GM12878 (cell line): ENCODE results near the gene RSPH1. TPM values are rescaled to one million over a fixed set of nuclear protein-coding genes. Genes with fewer than 3 reads are reported as not detected.
A peak's percentile ranks its signal among the peaks of the same experiment; 100 is the strongest.

Experiments
- ATAC-seq: fragments of 200-7000 bp; cut with Tn5 transposase; 3 replicates; pipeline ENCODE4 v1.9.1; 2020; ENCODE audit warnings: mild to moderate bottlenecking, moderate library complexity
- BruUV-seq: library from RNA; stranded (reverse); fragments of 400-500 nt; replicated peaks from 2 replicates; lab custom pipeline; 2021; lab: Mats Ljungman, UMichigan
- CTCF ChIA-PET: fragments of 300-600 bp; sonication (Branson Sonifier 250); formaldehyde crosslinking; extraction: SDS; loops from one replicate; lab custom pipeline; 2021; ENCODE audit warnings: inconsistent platforms; lab: Yijun Ruan, JAX
- POLR2A ChIA-PET: fragments of 350-600 bp; formaldehyde crosslinking; extraction: SDS; loops from one replicate; lab custom pipeline; 2021; ENCODE audit warnings: inconsistent platforms; lab: Charles Lee
- RAD21 ChIA-PET: fragments of 300-600 bp; sonication (Branson Sonifier 250); formaldehyde crosslinking; loops from one replicate; lab custom pipeline; 2023; ENCODE audit warnings: antibody characterized with exemption; ENCODE audit not compliant: unreplicated experiment; lab: Charles Lee
- SMC1A ChIA-PET: fragments of 300-600 bp; sonication (Branson Sonifier 250); formaldehyde crosslinking; loops from one replicate; lab custom pipeline; 2023; ENCODE audit not compliant: unreplicated experiment, uncharacterized antibody; lab: Charles Lee
- DNase-seq: peaks from one replicate; pipeline ENCODE4 v3.0.0-alpha.2; 2011; ENCODE audit warnings: low read depth, low spot score
- FAIRE-seq: peaks from 3 replicates; lab custom pipeline; 2011; peaks lifted over from hg19 to GRCh38; lab: Jason Lieb, UNC
- H2AFZ ChIP-seq: 2 replicates; pipeline ENCODE4 v1.6.0; 2011; ENCODE audit warnings: low read depth, low read length, control low read depth; ENCODE audit not compliant: control insufficient read depth
- H3K27ac ChIP-seq: 2 replicates; pipeline ENCODE4 v1.5.1; 2011; ENCODE audit warnings: control low read depth; ENCODE audit not compliant: control insufficient read depth, insufficient read depth
- H3K27me3 ChIP-seq, 2 experiments: replicated peaks in 1 of 2; 2 replicates each; pipeline versions ENCODE4 v1.6.0 to v1.6.1; 2011; ENCODE audit warnings: low read length in 1 of 2; ENCODE audit not compliant: control insufficient read depth in 2 of 2, insufficient read depth in 2 of 2
- H3K36me3 ChIP-seq, 2 experiments: 2 replicates each; pipeline ENCODE4 v1.5.1; 2011; ENCODE audit warnings: low read length in 1 of 2; ENCODE audit not compliant: control insufficient read depth in 2 of 2, insufficient read depth in 2 of 2
- H3K4me1 ChIP-seq: 2 replicates; pipeline ENCODE4 v1.6.1; 2011; ENCODE audit warnings: mild to moderate bottlenecking, low read length, moderate library complexity, mixed read lengths; ENCODE audit not compliant: control insufficient read depth, insufficient read depth
- H3K4me2 ChIP-seq: 2 replicates; pipeline ENCODE4 v1.6.0; 2011; ENCODE audit warnings: control low read depth; ENCODE audit not compliant: control insufficient read depth, insufficient read depth
- H3K4me3 ChIP-seq: fragments of 200-600 bp; sonication (generic); 2 replicates; pipeline ENCODE4 v1.5.1; 2016
- H3K79me2 ChIP-seq: 2 replicates; pipeline ENCODE4 v1.6.0; 2011; ENCODE audit warnings: low read length; ENCODE audit not compliant: control insufficient read depth, insufficient read depth
- H3K9ac ChIP-seq: 2 replicates; pipeline ENCODE4 v1.8.0; 2011; ENCODE audit warnings: low read length, control low read depth, mixed read lengths; ENCODE audit not compliant: control insufficient read depth, insufficient read depth
- H3K9me3 ChIP-seq: replicated peaks from 3 replicates; pipeline ENCODE4 v1.5.1; 2011; ENCODE audit warnings: mild to moderate bottlenecking, low read length; ENCODE audit not compliant: control insufficient read depth, insufficient read depth
- H4K20me1 ChIP-seq: 2 replicates; pipeline ENCODE4 v1.6.0; 2011; ENCODE audit not compliant: control insufficient read depth, insufficient read depth
- CBFB ChIP-seq: IDR thresholded peaks from 2 replicates; pipeline ENCODE4 v1.6.1; 2016; ENCODE audit warnings: antibody characterized with exemption, low read depth
- CREM ChIP-seq: IDR thresholded peaks from 2 replicates; pipeline ENCODE4 v1.6.1; 2014; ENCODE audit warnings: antibody characterized with exemption, low read depth
- EGR1 ChIP-seq, 2 experiments: IDR thresholded peaks; 1 replicate in 1 of 2; 2 replicates in 1 of 2; pipeline ENCODE4 v1.6.1; 2011 to 2012; ENCODE audit warnings: low read depth in 2 of 2, low read length in 2 of 2, borderline replicate concordance in 1 of 2, mild to moderate bottlenecking in 1 of 2, moderate library complexity in 1 of 2
- EP300 ChIP-seq, 2 experiments: fragments of 150-350 bp in 1 of 2; IDR thresholded peaks; 2 replicates each; pipeline ENCODE4 v1.6.1; 2011 to 2012; ENCODE audit warnings: low read depth in 2 of 2, low read length in 2 of 2, borderline replicate concordance in 1 of 2, improper control_type of control experiment in 1 of 2, inconsistent platforms in 1 of 2; ENCODE audit not compliant: control insufficient read depth in 1 of 2
- ETV6 ChIP-seq, 2 experiments: fragments of 450-650 bp in 1 of 2; IDR thresholded peaks in 1 of 2; conservative IDR thresholded peaks in 1 of 2; 2 replicates each; pipeline ENCODE4 v1.6.1; 2014; ENCODE audit warnings: antibody characterized with exemption in 1 of 2, borderline replicate concordance in 1 of 2, low read depth in 1 of 2, mild to moderate bottlenecking in 1 of 2, moderate library complexity in 1 of 2
- HCFC1 ChIP-seq: fragments of 150-350 bp; IDR thresholded peaks from 2 replicates; pipeline ENCODE4 v1.6.1; 2014; ENCODE audit warnings: low read length
- KDM1A ChIP-seq: fragments of 200-600 bp; sonication (generic); IDR thresholded peaks from 2 replicates; pipeline ENCODE4 v1.6.1; 2016; ENCODE audit warnings: borderline replicate concordance
- MEF2A ChIP-seq: IDR thresholded peaks from 2 replicates; pipeline ENCODE4 v1.6.1; 2011; ENCODE audit warnings: low read depth, mild to moderate bottlenecking, low read length, moderate library complexity; ENCODE audit not compliant: insufficient read depth
- MXI1 ChIP-seq: fragments of 150-350 bp; IDR thresholded peaks from 2 replicates; pipeline ENCODE4 v1.6.1; 2011; ENCODE audit warnings: low read depth, mild to moderate bottlenecking, inconsistent platforms, low read length, improper control_type of control experiment
- PAX5 ChIP-seq: IDR thresholded peaks from 2 replicates; pipeline ENCODE4 v1.6.1; 2011; ENCODE audit warnings: low read depth, low read length, borderline replicate concordance
- SMARCA5 ChIP-seq: fragments of 450-650 bp; IDR thresholded peaks from 2 replicates; pipeline ENCODE4 v1.6.1; 2017; ENCODE audit warnings: mild to moderate bottlenecking
- SPI1 ChIP-seq: IDR thresholded peaks from 2 replicates; pipeline ENCODE4 v1.6.1; 2011; ENCODE audit warnings: low read depth, mild to moderate bottlenecking, low read length, moderate library complexity, borderline replicate concordance; ENCODE audit not compliant: insufficient read depth
- TCF12 ChIP-seq: IDR thresholded peaks from 2 replicates; pipeline ENCODE4 v1.6.1; 2011; ENCODE audit warnings: low read depth, mild to moderate bottlenecking, low read length
- WRNIP1 ChIP-seq: IDR thresholded peaks from 2 replicates; pipeline ENCODE4 v1.6.1; 2011; ENCODE audit warnings: low read depth, low read length, improper control_type of control experiment, borderline replicate concordance
- ZNF207 ChIP-seq: fragments of 450-650 bp; IDR thresholded peaks from 2 replicates; pipeline ENCODE4 v1.6.1; 2014; ENCODE audit warnings: antibody characterized with exemption, mild to moderate bottlenecking, borderline replicate concordance
- WGBS: methylation state at CpG from one replicate; pipeline ENCODE4 v1.1.6; 2016; ENCODE audit warnings: low lambda C conversion rate; ENCODE audit not compliant: insufficient replicate concordance, insufficient coverage; ENCODE audit errors: missing lambda C conversion rate; 5-methylcytosine and 5-hydroxymethylcytosine counted together
- in situ Hi-C: fragments of 300-500 bp; cut with MboI; formaldehyde crosslinking; loops from 9 replicates; pipeline ENCODE4 v1.14.3; 2018; ENCODE audit warnings: mixed read lengths
- intact Hi-C: fragments of 100-400 bp; cut with micrococcal nuclease; formaldehyde crosslinking; loops from one replicate; pipeline ENCODE4 v1.14.2; 2022; ENCODE audit not compliant: unreplicated experiment
- polyA plus RNA-seq, 11 experiments: library from polyadenylated mRNA; depleted of rRNA in 4 of 11; unstranded in 6 of 11; stranded (reverse) in 5 of 11; fragments of >200 nt; fragmentation: Nextera tagmentation in 4 of 11; fragmentation: Illumina TruSeq in 1 of 11; extraction: Ambion mirVana in 4 of 11; extraction: Trizol in 1 of 11; gene quantifications; 1 replicate in 1 of 11; 2 replicates in 10 of 11; pipeline versions ENCODE4 v1.2.1 to v1.2.3, GENCODE V29; 2011 to 2016; ENCODE audit warnings: inconsistent platforms in 2 of 11, missing spikeins in 2 of 11, low read depth in 1 of 11
- total RNA-seq, 4 experiments: library from RNA; depleted of rRNA in 3 of 4; stranded (reverse); fragments of >200 nt in 3 of 4; fragmentation: Illumina TruSeq in 1 of 4; extraction: Trizol in 1 of 4; gene quantifications; 2 replicates each; pipeline versions ENCODE4 v1.2.1 to v1.2.3, GENCODE V29; 2013 to 2021
- TF ChIP-seq, protein P1 (sequence below): IDR thresholded peaks from 2 replicates; pipeline ENCODE4 v1.6.1; 2011; ENCODE audit warnings: borderline replicate concordance, low read depth, mild to moderate bottlenecking, moderate library complexity, mixed read lengths, low read length; ENCODE audit not compliant: insufficient read depth; ENCODE audit errors: extremely low read length
- TF ChIP-seq, protein P2 (sequence below): IDR thresholded peaks from 2 replicates; pipeline ENCODE4 v1.6.1; 2011; ENCODE audit warnings: mild to moderate bottlenecking, low read depth, low read length, moderate library complexity; ENCODE audit not compliant: insufficient replicate concordance
- TF ChIP-seq, protein P3 (sequence below): fragments of 450-650 bp; IDR thresholded peaks from 2 replicates; pipeline ENCODE4 v1.6.1; 2016; ENCODE audit warnings: mild to moderate bottlenecking

RSPH1 gene
- total and polyA plus RNA-seq, 10 of the 15 experiments (the other 5 are each of a cell fraction or from before 2014, with no cell fraction given) = 0.11 to 1.4 (median 0.38) TPM

DNA sequence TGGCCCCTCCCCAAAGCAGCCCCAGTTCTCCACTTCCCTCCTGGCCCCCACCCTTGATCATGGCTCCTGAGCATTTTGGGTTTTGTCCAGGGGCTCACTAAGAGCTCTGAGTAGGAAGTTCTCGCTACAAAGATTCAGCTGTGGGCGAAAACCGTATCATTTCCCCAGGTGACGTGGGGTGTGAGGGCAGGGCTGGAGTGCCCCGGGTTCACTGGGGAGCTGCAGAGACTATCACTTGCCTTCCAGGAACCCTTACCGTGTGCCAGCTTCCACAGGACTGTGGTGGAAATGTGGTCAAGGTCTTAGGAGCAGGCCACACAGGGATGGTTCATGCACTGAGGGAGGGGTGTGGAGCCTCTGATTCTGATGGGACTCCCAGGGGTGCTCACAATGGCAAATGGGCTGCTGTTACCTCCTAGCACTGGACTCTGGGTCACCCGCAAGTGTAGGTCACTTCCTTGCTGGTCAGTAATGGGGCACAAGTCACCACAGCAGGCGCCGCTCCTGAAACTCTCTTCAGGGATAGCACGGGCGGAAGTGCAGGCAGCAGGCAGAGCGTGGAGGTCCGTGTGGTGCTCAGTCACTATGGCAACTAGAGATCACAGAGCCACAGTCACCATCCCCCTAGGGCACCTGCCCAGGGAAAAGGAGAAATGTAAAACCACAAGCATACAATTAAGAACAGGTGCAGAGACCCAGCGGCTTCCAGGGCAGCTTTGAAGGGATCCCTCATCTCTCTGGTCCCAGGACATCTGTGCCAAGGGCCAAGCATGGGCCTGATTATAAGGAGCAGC lies 35.4 kb downstream of the RSPH1 start:
- H3K27ac ChIP-seq = peak overlapping the region; percentile 60
- DNase-seq = peak; percentile 83
- peak overlapping the region; percentile 12; the same call in 1 of the 2 replicates for H3K9ac ChIP-seq
- peak overlapping the region; percentile 46 for H2AFZ ChIP-seq
- H3K36me3 ChIP-seq = no peaks in the 10 kb centered on the region
- no TSS peak for BruUV-seq
- peak; percentile 93 for FAIRE-seq
- ATAC-seq = peak; percentile 71
- ChIA-PET SMC1A (interaction anchor here (0.7 to 12.0 kb wide), 11 partner anchors 9 to 165 kb away, joined by 3 to 268 read pairs (median 5); no protein-coding TSS in a partner anchor), CTCF (interaction anchor here (0.6 to 4.2 kb wide), 7 partner anchors 15 to 211 kb away, joined by 3 to 52 read pairs (median 5); no protein-coding TSS in a partner anchor), POLR2A (interaction anchor here (0.7 to 8.6 kb wide), 5 partner anchors 8 to 76 kb away, joined by 3 to 54 read pairs (median 4); no protein-coding TSS in a partner anchor), RAD21 (interaction anchor here (1.0 to 2.6 kb wide), 12 partner anchors 8 to 313 kb away, joined by 3 to 31 read pairs (median 6); no protein-coding TSS in a partner anchor)
- in situ Hi-C loops (no loop called here), intact Hi-C loops (loop anchor here (2.0 to 10.0 kb wide), 2 partner anchors 44 to 226 kb away; no protein-coding TSS in a partner anchor)
- no peaks in the 10 kb centered on the region for H3K79me2 ChIP-seq
- no peaks in the 10 kb centered on the region for H4K20me1 ChIP-seq
- H3K4me3 ChIP-seq = no peak overlapping the region
- 4% methylated on average over 14 of the region's 14 CpGs for WGBS
- H3K4me1 ChIP-seq = peaks cover 52% of the 10 kb centered on the region
- H3K4me2 ChIP-seq = peak overlapping the region; percentile 91
- no peaks in the 10 kb centered on the region; the same call in 2 of the 3 replicates for H3K9me3 ChIP-seq
- no peaks in the 10 kb centered on the region for H3K27me3 ChIP-seq
- peak; percentile 64; the same call in 1 of the 2 replicates for TF ChIP-seq SMARCA5
- TF ChIP-seq CREM = peak; percentile 55; the same call in 1 of the 2 replicates
- no peak for TF ChIP-seq HCFC1
- peak; percentile 69; the same call in 1 of the 2 replicates for TF ChIP-seq PAX5
- 0 out of 2 replicates have a peak, but pooled peaks have one; percentile 36 for TF ChIP-seq ZNF207
- TF ChIP-seq, protein P1, sequence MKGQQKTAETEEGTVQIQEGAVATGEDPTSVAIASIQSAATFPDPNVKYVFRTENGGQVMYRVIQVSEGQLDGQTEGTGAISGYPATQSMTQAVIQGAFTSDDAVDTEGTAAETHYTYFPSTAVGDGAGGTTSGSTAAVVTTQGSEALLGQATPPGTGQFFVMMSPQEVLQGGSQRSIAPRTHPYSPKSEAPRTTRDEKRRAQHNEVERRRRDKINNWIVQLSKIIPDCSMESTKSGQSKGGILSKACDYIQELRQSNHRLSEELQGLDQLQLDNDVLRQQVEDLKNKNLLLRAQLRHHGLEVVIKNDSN = no peak
- TF ChIP-seq TCF12 = peak; percentile 99
- peak; percentile 53 for TF ChIP-seq CBFB
- TF ChIP-seq SPI1 = peak; percentile 81
- TF ChIP-seq WRNIP1 = no peak
- TF ChIP-seq ETV6 (conservative IDR thresholded peaks at IDR 0.05 in 1 of 2, IDR thresholded peaks at IDR 0.05 in 1 of 2; ENCODE audit: borderline replicate concordance in 1 of 2, low read depth in 1 of 2) = peak in 1 of 2 experiments; percentile 38; a peak in 2 of 4 replicates
- no peak for TF ChIP-seq KDM1A
- peak in 1 of 2 experiments; percentile 32; a peak in 1 of 3 replicates for TF ChIP-seq EGR1 (IDR thresholded peaks at IDR 0.05; ENCODE audit: borderline replicate concordance in 1 of 2, low read depth in 2 of 2, low read length in 2 of 2)
- TF ChIP-seq EP300 (IDR thresholded peaks at IDR 0.05; ENCODE audit: borderline replicate concordance in 1 of 2, control insufficient read depth in 1 of 2, low read depth in 2 of 2, low read length in 2 of 2) = peak; percentile 59 to 97; a peak in 3 of 4 replicates
- TF ChIP-seq, protein P2, sequence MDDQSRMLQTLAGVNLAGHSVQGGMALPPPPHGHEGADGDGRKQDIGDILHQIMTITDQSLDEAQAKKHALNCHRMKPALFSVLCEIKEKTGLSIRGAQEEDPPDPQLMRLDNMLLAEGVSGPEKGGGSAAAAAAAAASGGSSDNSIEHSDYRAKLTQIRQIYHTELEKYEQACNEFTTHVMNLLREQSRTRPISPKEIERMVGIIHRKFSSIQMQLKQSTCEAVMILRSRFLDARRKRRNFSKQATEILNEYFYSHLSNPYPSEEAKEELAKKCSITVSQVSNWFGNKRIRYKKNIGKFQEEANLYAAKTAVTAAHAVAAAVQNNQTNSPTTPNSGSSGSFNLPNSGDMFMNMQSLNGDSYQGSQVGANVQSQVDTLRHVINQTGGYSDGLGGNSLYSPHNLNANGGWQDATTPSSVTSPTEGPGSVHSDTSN = no peak
- TF ChIP-seq, protein P3, sequence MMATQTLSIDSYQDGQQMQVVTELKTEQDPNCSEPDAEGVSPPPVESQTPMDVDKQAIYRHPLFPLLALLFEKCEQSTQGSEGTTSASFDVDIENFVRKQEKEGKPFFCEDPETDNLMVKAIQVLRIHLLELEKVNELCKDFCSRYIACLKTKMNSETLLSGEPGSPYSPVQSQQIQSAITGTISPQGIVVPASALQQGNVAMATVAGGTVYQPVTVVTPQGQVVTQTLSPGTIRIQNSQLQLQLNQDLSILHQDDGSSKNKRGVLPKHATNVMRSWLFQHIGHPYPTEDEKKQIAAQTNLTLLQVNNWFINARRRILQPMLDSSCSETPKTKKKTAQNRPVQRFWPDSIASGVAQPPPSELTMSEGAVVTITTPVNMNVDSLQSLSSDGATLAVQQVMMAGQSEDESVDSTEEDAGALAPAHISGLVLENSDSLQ = peak; percentile 6; the same call in 1 of the 2 replicates
- TF ChIP-seq MXI1 = no peak
- 0 out of 2 replicates have a peak, but pooled peaks have one; percentile 9 for TF ChIP-seq MEF2A
